Epithelial cell of proximal tubule (primary cell): ENCODE results near the gene ANKRD9. TPM values are rescaled to one million over a fixed set of nuclear protein-coding genes. Genes with fewer than 3 reads are reported as not detected.

Experiments used
- DNase-seq: peaks from one replicate; pipeline ENCODE4 v3.0.0-alpha.2; 2011; ENCODE audit warnings: low read depth
- H3K4me3 ChIP-seq: 2 replicates; pipeline ENCODE4 v1.5.1; 2011; ENCODE audit warnings: low read depth, mild to moderate bottlenecking, low read length
- CTCF ChIP-seq: conservative IDR thresholded peaks from 2 replicates; pipeline ENCODE4 v1.5.1; 2012; ENCODE audit warnings: low read depth, mild to moderate bottlenecking, low read length
- total RNA-seq: library from RNA; depleted of rRNA; stranded (reverse); fragments of >200 nt; gene quantifications from 2 replicates; pipeline ENCODE4 v1.2.3, GENCODE V29; 2015

Gene ANKRD9
- total RNA-seq, 1 donor from 2014 or later: 137 TPM

- TF ChIP-seq CTCF: no peak
- DNase-seq: no peak
Observed at GRCh38 chr14:102472791-102473150, 36.8 kb downstream of the ANKRD9 start.

GRCh38 chr14:102471921-102472790, 37.4 kb downstream of the ANKRD9 start:
- TF ChIP-seq CTCF: no peak
- no peak overlapping the region for H3K4me3 ChIP-seq
- no peak for DNase-seq

More at GRCh38 chr14:102472791-102473150, 36.8 kb downstream of the ANKRD9 start:
- H3K4me3 ChIP-seq: no peak overlapping the region

DNA sequence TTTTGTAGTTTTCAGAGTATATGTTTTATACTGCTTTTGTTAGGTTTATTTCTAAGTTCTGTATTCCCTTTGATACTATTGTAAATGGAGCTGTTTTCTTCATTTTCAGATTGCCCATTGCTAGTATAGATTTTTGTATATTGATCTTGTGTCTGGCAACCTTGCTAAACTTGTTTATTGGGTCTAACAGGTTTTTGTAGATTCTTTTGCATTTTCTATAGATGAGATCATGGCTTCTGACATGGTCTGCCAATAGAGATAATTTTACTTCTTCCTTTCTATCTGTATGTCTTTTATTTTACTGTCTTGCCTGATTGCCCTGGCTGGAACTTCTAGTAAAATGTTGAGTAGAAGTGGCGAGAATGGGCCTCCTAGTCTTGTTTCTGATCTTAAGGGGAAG, 40.3 kb downstream of the ANKRD9 start:
- no peak for DNase-seq
- H3K4me3 ChIP-seq: no peak overlapping the region
- no peak for TF ChIP-seq CTCF

DNA sequence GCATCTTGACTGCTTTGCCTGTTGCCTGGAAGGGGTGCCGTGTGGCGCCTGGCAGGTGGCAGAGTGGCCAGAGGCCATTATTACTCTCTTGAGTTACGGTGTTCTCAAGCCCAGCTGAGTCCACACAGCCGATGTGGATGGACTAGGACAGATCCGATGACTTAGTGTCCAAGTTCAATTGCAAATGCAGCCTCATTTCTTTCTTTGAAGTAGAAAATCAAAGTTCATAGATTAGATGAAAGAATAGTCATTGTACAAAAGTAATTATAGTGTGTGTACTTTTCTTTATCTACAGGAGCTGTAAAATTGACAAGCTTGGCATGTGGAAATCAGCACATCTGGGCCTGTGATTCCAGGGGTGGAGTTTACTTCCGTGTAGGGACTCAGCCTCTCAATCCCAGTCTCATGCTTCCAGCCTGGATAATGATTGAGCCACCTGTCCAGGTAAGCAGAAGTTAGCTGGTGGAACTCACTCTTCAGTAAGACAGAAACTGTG, 44.7 kb downstream of the ANKRD9 start:
- no peak overlapping the region for H3K4me3 ChIP-seq
- no peak for DNase-seq
- TF ChIP-seq CTCF: no peak

DNA sequence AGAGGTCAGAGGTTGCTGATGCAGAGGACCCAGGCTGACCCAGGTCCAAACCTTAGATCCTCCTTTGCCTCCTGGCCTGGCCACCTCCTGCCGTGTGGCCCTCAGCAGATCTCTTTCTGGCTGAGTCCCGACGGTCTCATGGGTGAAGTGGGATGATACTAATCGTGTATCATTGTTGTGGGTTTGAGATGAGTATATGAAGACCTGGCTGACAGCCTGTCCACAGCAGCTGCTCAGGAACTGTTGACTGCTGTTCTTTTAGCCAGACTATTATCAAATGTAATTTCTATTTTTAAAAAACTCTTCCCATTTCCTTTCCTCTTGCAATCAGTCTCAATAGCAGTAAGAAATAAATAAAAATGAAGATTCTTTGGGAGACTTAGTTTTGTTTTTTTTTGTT, 45.6 kb downstream of the ANKRD9 start:
- TF ChIP-seq CTCF: no peak
- H3K4me3 ChIP-seq: no peak overlapping the region
- DNase-seq: no peak

DNA sequence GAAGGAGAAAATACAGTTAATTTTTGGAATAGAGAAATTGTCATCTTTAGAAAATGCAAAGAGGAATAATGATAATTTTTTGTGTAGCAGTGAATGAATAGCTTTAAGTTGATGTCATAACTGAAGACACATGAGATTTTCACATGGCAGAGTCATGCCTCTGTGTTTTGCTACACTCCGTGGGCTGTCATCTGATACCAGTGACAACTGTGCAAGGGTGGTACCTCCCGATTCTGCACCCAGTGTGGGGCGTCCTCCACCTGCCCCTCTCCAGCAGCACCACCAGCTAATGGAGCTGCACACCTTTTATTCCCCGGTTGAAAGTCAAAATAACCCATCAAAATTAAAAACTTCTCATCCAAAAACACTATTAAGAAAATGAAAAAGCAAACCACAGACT, 47.2 kb downstream of the ANKRD9 start:
- no peak overlapping the region for H3K4me3 ChIP-seq
- no peak for DNase-seq
- TF ChIP-seq CTCF: no peak
